Activated CD4-positive, alpha-beta T cell treated with anti-CD3 and anti-CD28 coated beads, Interleukin-2, amount 50 U/mL, for 1 hour (primary cell): ENCODE data around the gene KRTAP10-10.
"Not testable (repeated sequence)": the region's sequence is repeated elsewhere in the genome, so short reads cannot be mapped to it uniquely, and the experiment has no call there.

Experiments used
- DNase-seq: peaks from one replicate; pipeline ENCODE4 v3.0.0-alpha.2; 2020

The KRTAP10-10 gene

DNA sequence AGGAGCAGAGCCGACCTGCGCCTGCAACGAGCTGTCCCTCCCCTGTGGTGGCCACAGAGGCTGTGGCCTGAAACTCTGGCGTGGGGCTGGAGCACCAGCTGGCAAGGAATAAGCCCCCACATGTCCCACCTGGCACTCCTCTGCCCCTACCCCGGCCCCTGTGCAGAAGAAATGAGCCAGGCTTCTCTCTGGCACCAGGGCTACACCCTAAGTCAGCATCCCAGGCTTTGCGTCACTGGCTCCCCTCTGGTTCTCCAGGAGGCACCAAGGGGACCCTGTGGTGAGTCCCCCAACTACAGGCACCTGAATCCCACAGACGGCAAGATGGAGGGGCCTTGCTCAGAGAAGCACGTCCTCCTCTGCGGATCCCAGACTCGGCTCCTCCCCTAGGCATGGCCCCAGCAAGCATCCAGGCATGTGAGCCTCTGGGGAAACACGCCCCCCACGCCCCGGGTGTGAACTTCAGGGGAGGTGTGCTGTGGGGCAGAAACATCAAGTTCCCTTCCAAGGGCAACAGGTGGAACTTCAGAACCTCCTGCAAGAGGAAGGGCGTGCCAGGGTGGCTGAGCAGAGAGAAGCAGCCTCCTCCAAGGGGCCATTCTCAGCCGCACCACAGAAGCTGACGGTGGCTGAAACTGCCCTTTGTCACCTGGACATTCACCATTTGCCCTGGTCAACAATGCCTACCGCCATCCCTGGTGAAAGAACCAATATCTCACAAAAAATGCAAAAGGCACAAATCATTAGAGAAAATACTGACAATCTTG, 33.9 kb upstream of the KRTAP10-10 start:
- no peak for DNase-seq

DNA sequence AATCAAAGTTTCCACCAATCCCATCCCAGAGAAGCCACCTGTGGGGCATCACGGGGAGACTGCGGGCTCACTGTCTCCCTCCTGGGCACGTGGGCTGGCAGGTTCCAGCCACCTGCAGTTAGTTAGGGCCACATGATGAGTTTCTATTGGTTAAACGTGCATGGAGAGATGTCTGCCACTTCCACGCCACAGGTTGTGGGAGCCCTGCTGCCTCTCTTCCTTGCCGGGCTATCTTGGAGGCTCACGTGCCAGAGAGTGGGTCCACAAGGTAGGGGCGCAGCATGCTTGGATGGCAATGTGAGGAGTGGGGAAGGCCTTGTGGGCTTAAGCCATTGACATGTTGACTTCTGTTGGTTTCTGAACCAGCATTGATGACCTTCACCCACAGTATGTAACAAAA, 33.2 kb upstream of the KRTAP10-10 start:
- no peak for DNase-seq

GRCh38 chr21:44606495-44606894, 30.7 kb upstream of the KRTAP10-10 start:
- DNase-seq, result no peak

DNA sequence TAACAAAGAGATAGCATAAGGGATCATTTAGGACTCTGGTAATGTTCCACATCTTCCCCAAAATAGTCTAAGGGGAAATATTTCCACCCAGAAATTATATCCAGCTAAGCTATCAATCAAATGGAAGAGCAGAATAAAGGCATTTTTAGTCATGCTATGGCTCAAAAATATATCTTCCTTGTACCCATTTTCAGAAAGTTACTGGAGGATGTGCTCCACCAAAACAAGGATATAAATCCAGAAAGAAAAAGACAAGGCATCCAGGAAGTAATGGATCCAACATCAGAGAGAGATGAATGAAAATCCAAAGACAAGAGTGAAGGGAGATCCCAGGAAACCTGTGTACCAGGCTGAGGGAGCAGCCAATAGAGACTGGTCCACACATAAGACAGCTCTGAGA, 28.0 kb upstream of the KRTAP10-10 start:
- DNase-seq, result no peak

DNA sequence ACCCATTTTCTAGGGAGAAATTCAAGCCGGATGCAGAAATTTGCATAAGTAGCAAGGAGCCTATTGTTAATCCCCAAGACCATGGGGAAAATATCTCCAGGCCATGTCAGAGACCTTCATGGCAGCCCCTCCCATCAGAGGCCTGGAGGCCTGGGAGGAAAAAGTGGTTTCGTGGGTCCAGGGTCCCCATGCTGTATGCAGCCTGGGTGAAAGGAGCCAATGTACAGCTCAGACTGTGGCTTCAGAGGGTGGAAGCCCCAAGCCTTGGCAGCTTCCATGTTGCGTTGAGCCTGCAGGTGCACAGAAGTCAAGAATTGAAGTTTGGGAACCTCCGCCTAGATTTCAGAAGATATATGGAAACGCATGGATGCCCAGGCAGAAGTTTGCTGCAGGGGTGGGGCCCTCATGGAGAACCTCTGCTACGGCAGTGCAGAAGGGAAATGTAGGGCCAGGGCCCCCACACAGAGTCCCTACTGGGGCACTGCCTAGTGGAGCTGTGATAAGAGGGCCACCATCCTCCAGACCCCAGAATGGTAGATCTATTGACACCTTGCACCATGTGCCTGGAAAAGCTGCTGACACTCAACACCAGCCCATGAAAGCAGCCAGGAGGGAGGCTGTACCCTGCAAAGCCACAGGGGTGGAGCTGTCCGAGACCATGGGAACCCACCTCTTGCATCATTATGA, 26.9 kb upstream of the KRTAP10-10 start:
- DNase-seq, result not testable (repeated sequence)

- no peak for DNase-seq
These were observed 25.6 kb upstream of the KRTAP10-10 start for GRCh38 chr21:44611551-44611950.

GRCh38 chr21:44612029-44612486, 25.1 kb upstream of the KRTAP10-10 start, which contains the start of gene KRTAP10-8:
Gene KRTAP10-8 (plus strand): TSS chr21:44612079. CDS start chr21:44612101, 22 bp downstream.
- no peak for DNase-seq

DNA sequence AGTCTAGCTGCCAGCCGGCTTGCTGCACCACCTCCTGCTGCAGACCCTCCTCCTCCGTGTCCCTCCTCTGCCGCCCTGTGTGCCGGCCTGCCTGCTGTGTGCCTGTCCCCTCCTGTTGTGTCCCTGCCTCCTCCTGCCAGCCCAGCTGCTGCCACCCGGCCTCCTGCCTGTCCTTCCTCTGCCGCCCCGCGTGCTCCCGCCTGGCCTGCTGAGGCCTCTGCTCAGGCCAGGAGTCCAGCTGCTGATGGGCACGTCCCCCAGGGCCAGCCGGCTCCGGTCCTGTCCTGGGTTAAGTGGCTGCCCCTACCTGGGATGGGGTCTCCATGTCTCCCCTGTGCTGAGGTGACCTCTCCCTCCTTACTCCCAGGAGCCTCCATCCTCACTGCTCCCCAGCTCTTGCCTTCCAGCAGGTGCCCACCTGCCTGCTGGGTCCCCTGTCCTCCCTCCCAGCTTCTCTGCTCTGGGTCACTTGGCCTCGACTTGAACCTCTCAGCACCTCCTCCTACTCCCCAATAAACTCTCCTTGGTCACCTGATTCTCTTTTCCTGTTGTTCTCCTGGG, 24.4 kb upstream of the KRTAP10-10 start:
- DNase-seq, result no peak

- DNase-seq, result no peak
These were observed 23.6 kb upstream of the KRTAP10-10 start for GRCh38 chr21:44613386-44614155.

- no peak for DNase-seq
These were observed 23.0 kb upstream of the KRTAP10-10 start for GRCh38 chr21:44614161-44614631.

GRCh38 chr21:44614961-44615391, 22.2 kb upstream of the KRTAP10-10 start:
- no peak for DNase-seq

- DNase-seq, result no peak
These were observed 21.7 kb upstream of the KRTAP10-10 start for GRCh38 chr21:44615466-44615865.

GRCh38 chr21:44615911-44616590, 21.1 kb upstream of the KRTAP10-10 start:
- no peak for DNase-seq

- no peak for DNase-seq
These were observed 20.6 kb upstream of the KRTAP10-10 start for GRCh38 chr21:44616591-44616926.

- DNase-seq, result no peak
These were observed 20.1 kb upstream of the KRTAP10-10 start for GRCh38 chr21:44617071-44617501.

DNA sequence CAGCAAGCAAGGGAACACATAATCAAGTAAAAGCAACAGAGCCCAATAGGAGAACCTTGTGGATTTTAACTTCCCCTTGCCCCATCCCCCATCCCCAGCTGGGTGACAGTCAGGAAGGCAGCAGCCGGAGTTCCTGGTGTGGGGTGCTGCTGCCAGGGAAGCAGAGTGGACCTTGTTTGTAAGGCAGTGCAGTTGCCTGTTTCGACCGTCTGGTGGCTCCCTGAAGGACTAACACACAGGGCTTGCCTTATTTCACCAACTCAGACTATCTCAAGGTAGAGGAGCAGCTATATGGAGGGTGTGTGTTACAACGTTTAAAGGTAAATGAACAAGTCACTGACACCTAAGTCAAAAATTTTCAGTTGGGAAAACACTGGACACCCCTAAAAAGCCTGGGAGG, 18.7 kb upstream of the KRTAP10-10 start:
- DNase-seq, result no peak

- peak; percentile 51 for DNase-seq
These were observed 18.2 kb upstream of the KRTAP10-10 start for GRCh38 chr21:44618909-44619308.

GRCh38 chr21:44619886-44620285, 17.3 kb upstream of the KRTAP10-10 start:
- DNase-seq, result no peak

- no peak for DNase-seq
These were observed 13.6 kb upstream of the KRTAP10-10 start for GRCh38 chr21:44623575-44623974.

- no peak for DNase-seq
These were observed 11.4 kb upstream of the KRTAP10-10 start for GRCh38 chr21:44625756-44626155.

DNA sequence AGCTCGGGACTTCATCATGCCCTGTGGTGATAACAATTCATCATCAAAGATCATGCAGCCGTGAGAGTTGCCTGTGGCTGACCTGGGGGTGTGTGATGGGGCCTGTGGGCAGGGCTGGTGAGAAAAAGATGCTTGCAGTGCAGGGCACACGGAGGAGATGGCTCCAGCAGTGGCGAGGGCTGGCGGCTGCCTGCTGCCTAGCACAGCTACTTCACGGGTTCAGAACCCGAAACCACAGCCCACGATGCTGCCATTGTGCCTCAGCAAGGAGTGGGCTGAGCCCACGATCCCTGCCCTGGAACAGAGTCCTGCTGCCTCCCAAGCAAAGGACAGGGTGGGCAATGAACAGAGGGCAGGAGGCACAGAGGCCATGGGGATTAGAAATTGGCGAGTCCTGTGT, 10.9 kb upstream of the KRTAP10-10 start:
- no peak for DNase-seq

DNA sequence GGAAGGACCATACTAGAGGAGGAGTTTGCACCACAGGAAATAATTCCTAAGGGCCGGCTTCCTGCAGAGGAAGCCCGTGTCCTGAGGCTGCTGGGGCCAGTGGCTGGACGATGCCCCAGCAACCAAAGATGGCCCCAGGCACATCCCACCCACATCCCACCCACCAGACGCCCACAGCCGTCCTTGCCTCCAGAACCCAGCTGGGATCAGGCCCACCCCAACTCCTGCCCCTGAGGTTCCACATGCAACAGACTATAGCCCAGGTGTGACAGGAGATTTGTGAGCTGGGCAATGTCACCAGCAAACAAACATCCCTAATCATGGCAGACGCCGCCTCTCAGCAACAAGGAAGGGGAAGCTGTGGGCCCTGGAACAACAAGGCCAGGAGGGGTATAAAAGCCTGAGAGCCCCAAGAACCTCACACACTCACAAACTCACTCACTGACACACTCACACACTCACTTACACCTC, 10.4 kb upstream of the KRTAP10-10 start, which contains the start of gene KRTAP10-9:
Gene KRTAP10-9, plus strand, starts transcription at position 421 of the 471 bp plus-strand sequence. CDS start 79 bp downstream, outside the sequence.
- no peak for DNase-seq
